ENCODE measurements around the gene LGALS9. TPM values are rescaled to one million over a fixed set of nuclear protein-coding genes. Genes with fewer than 3 reads are reported as not detected.

LGALS9 gene
- total and polyA plus RNA-seq, 9 donors, result 9.0 to 62.8 (median 23.3) TPM

GRCh38 chr17:27593232-27593856 is 37.6 kb upstream of the LGALS9 start:
- whole genome bisulfite sequencing, 3 donors, result 90 to 94% (median 91%) methylated on average over 9 of the region's 9 CpGs
- peaks cover 1% of the 10 kb centered on the region for H3K4me1 ChIP-seq (ENCODE audit: insufficient read depth)
- no peaks in the 10 kb centered on the region for H3K36me3 ChIP-seq
- no peak for TF ChIP-seq CTCF (IDR thresholded peaks at IDR 0.05)
- no peak for TF ChIP-seq POLR2A (IDR thresholded peaks at IDR 0.05)
- TF ChIP-seq EP300 (IDR thresholded peaks at IDR 0.05), result no peak
- no peak overlapping the region for H3K27ac ChIP-seq
- intact Hi-C loops (cut with DNase I), result no loop called here
- no peak overlapping the region for H3K4me3 ChIP-seq
- no peak for DNase-seq
- H3K27me3 ChIP-seq, result no peaks in the 10 kb centered on the region
- H3K9me3 ChIP-seq, result no peaks in the 10 kb centered on the region

- intact Hi-C loops (cut with DNase I), result no loop called here
- Histone ChIP-seq H3K9me3 (no peaks in the 10 kb centered on the region), H3K27ac (no peak overlapping the region), H3K36me3 (no peaks in the 10 kb centered on the region), H3K4me1 (ENCODE audit: insufficient read depth) (peaks cover 1% of the 10 kb centered on the region), H3K4me3 (no peak overlapping the region), H3K27me3 (no peaks in the 10 kb centered on the region)
- 90 to 95% (median 94%) methylated on average over 3 of the region's 3 CpGs for WGBS, 3 donors
- no peak for DNase-seq
- TF ChIP-seq POLR2A (IDR thresholded peaks at IDR 0.05) (no peak), EP300 (IDR thresholded peaks at IDR 0.05) (no peak)
These were observed 37.1 kb upstream of the LGALS9 start for GRCh38 chr17:27593857-27594255.

- Histone ChIP-seq H3K27me3 (no peaks in the 10 kb centered on the region), H3K27ac (no peak overlapping the region), H3K4me3 (no peak overlapping the region), H3K9me3 (no peaks in the 10 kb centered on the region), H3K36me3 (no peaks in the 10 kb centered on the region), H3K4me1 (ENCODE audit: insufficient read depth) (peaks cover 1% of the 10 kb centered on the region)
- 79 to 94% (median 91%) methylated on average over 2 of the region's 2 CpGs for WGBS, 3 donors
- DNase-seq, result no peak
- intact Hi-C loops (cut with DNase I), result loop anchor here in 1 of 4 donors (5.0 kb wide), 1 partner anchor 138 kb away; the partner anchor contains the start of gene KSR1
- no peak for TF ChIP-seq EP300 (IDR thresholded peaks at IDR 0.05)
- TF ChIP-seq POLR2A (IDR thresholded peaks at IDR 0.05), result no peak
- TF ChIP-seq CTCF (IDR thresholded peaks at IDR 0.05), result no peak
These were observed 35.8 kb upstream of the LGALS9 start for GRCh38 chr17:27595208-27595607.

GRCh38 chr17:27596096-27596495 is 34.9 kb upstream of the LGALS9 start:
- WGBS, 3 donors, result 33 to 58% (median 37%) methylated on average over 4 of the region's 4 CpGs
- intact Hi-C loops (cut with DNase I), result loop anchor here in 1 of 4 donors (5.0 kb wide), 1 partner anchor 139 kb away; the partner anchor contains the start of gene KSR1
- peak in 4 of 5 donors; percentile 51 to 69 (median 60) for DNase-seq
- Histone ChIP-seq H3K9me3 (no peaks in the 10 kb centered on the region), H3K36me3 (no peaks in the 10 kb centered on the region), H3K27ac (peak overlapping the region in 1 of 2 donors; percentile 25), H3K4me1 (ENCODE audit: insufficient read depth) (peaks cover 1% of the 10 kb centered on the region), H3K4me3 (no peak overlapping the region), H3K27me3 (no peaks in the 10 kb centered on the region)
- TF ChIP-seq EP300 (IDR thresholded peaks at IDR 0.05) (no peak), POLR2A (IDR thresholded peaks at IDR 0.05) (no peak), CTCF (IDR thresholded peaks at IDR 0.05) (no peak)

GRCh38 chr17:27596566-27597187 is 34.3 kb upstream of the LGALS9 start:
- intact Hi-C loops (cut with DNase I), result loop anchor here in 1 of 4 donors (5.0 kb wide), 1 partner anchor 139 kb away; the partner anchor contains the start of gene KSR1
- no peak for DNase-seq
- Histone ChIP-seq H3K9me3 (no peaks in the 10 kb centered on the region), H3K27me3 (no peaks in the 10 kb centered on the region), H3K4me1 (ENCODE audit: insufficient read depth) (peaks cover 5% of the 10 kb centered on the region), H3K4me3 (no peak overlapping the region), H3K27ac (peak overlapping the region in 1 of 2 donors; percentile 25), H3K36me3 (no peaks in the 10 kb centered on the region)
- no peak for TF ChIP-seq POLR2A (IDR thresholded peaks at IDR 0.05)
- no peak for TF ChIP-seq CTCF (IDR thresholded peaks at IDR 0.05)
- TF ChIP-seq EP300 (IDR thresholded peaks at IDR 0.05), result no peak
- 59 to 65% (median 60%) methylated on average over 9 of the region's 9 CpGs for WGBS, 3 donors
